ENCODE data around the gene AQP12A. TPM values are rescaled to one million over a fixed set of nuclear protein-coding genes. Genes with fewer than 3 reads are reported as not detected.

AQP12A gene
- total RNA-seq, 1 donor from 2014 or later, result not detected

DNA sequence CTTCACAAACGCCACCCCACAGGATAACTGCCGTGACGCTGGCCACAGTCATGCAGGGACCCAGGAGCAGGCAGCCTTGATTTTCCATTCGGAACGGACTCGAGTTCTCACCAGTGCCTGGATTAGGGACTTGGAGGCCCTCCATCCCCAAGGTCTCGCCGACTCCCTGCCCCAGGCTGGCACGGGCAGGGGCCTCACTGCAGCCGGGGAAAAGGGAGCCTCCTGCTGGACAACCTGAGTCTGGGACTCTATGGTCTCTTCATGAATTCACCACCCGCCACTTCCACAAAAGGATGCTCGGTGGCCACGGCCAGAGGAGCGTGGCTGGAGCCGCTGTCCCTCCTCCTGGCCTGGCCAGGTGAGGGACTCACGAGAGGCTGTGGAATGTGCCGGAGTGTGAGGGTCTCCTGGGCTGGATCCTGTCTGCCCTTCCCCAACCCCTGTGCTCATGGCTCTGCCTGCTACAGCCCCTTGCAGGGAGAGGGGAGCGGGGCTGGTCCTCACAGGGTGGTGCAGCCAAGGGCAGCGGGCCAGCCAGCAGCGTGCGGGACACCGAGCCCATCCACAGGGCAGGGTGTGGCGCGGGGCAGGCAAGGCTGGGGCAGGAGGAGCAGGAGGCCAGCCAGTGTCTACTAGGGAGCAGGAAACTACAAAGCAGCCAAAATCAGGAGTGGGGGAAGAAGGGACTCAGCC, 42.3 kb downstream of the AQP12A start:
- H3K27me3 Mint-ChIP-seq (ENCODE audit: unreplicated experiment), result peaks cover 4% of the 10 kb centered on the region
- H3K4me1 Mint-ChIP-seq (ENCODE audit: unreplicated experiment), result no peaks in the 10 kb centered on the region
- H3K27ac Mint-ChIP-seq (ENCODE audit: unreplicated experiment), result no peak overlapping the region
- H3K9me3 Mint-ChIP-seq (ENCODE audit: unreplicated experiment), result no peaks in the 10 kb centered on the region
- no peak for DNase-seq (ENCODE audit: extremely low spot score, unreplicated experiment)
- no peak overlapping the region for H3K4me3 Mint-ChIP-seq (ENCODE audit: unreplicated experiment)
- TF ChIP-seq, protein P1, sequence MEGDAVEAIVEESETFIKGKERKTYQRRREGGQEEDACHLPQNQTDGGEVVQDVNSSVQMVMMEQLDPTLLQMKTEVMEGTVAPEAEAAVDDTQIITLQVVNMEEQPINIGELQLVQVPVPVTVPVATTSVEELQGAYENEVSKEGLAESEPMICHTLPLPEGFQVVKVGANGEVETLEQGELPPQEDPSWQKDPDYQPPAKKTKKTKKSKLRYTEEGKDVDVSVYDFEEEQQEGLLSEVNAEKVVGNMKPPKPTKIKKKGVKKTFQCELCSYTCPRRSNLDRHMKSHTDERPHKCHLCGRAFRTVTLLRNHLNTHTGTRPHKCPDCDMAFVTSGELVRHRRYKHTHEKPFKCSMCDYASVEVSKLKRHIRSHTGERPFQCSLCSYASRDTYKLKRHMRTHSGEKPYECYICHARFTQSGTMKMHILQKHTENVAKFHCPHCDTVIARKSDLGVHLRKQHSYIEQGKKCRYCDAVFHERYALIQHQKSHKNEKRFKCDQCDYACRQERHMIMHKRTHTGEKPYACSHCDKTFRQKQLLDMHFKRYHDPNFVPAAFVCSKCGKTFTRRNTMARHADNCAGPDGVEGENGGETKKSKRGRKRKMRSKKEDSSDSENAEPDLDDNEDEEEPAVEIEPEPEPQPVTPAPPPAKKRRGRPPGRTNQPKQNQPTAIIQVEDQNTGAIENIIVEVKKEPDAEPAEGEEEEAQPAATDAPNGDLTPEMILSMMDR (IDR thresholded peaks at IDR 0.05), result no peak
- no peaks in the 10 kb centered on the region for H3K36me3 Mint-ChIP-seq (ENCODE audit: unreplicated experiment)

DNA sequence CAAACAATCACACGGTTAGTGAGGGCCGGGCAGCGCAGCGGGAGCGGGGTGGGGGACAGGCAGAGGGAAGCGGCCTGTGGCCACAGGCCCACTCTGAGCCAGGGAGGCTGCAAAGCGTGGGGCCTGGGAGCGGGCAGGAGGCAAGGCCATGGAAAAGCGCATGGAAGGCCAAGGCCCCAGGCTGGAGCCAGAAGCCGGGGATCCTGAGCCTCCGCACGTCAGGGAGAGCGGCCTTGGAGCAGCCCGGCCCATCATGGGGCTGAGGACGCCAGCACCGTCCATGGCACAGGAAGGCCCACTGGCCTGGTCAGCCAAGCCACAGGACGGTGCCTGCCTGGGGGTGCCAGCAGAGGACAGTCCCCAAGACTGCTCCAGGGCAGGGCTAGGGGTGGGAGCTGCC, 43.1 kb downstream of the AQP12A start:
- Mint-ChIP-seq H3K4me3 (ENCODE audit: unreplicated experiment) (no peak overlapping the region), H3K36me3 (ENCODE audit: unreplicated experiment) (no peaks in the 10 kb centered on the region)

DNA sequence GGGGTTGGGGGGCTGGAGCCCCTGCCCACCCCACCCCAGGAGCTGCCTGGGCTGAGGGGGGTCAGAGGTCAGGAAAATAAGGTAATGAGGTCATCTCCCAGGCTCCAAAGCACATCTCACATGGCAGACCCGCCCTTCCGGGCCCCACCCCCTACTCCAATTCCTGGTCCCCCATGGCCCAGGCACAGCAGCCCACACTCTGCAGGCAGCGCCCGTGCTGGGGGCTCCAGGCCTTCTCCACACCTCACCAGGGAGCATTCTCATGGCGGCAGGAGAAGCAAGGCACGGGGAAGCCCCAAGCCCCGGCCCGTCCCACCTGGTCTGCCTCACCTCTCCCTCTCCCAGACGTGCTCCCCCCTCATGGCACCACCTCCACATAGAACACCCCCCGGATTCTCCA, 43.8 kb downstream of the AQP12A start:
- H3K9me3 Mint-ChIP-seq (ENCODE audit: unreplicated experiment), result no peaks in the 10 kb centered on the region
- H3K27me3 Mint-ChIP-seq (ENCODE audit: unreplicated experiment), result no peaks in the 10 kb centered on the region
- H3K27ac Mint-ChIP-seq (ENCODE audit: unreplicated experiment), result no peak overlapping the region

More for the DNA sequence above, 43.1 kb downstream of the AQP12A start:
- no peaks in the 10 kb centered on the region for H3K27me3 Mint-ChIP-seq (ENCODE audit: unreplicated experiment)
- no peaks in the 10 kb centered on the region for H3K9me3 Mint-ChIP-seq (ENCODE audit: unreplicated experiment)
- H3K27ac Mint-ChIP-seq (ENCODE audit: unreplicated experiment), result no peak overlapping the region
- no peak for DNase-seq (ENCODE audit: extremely low spot score, unreplicated experiment)
- no peaks in the 10 kb centered on the region for H3K4me1 Mint-ChIP-seq (ENCODE audit: unreplicated experiment)
- TF ChIP-seq, protein P1 (IDR thresholded peaks at IDR 0.05), result no peak

DNA sequence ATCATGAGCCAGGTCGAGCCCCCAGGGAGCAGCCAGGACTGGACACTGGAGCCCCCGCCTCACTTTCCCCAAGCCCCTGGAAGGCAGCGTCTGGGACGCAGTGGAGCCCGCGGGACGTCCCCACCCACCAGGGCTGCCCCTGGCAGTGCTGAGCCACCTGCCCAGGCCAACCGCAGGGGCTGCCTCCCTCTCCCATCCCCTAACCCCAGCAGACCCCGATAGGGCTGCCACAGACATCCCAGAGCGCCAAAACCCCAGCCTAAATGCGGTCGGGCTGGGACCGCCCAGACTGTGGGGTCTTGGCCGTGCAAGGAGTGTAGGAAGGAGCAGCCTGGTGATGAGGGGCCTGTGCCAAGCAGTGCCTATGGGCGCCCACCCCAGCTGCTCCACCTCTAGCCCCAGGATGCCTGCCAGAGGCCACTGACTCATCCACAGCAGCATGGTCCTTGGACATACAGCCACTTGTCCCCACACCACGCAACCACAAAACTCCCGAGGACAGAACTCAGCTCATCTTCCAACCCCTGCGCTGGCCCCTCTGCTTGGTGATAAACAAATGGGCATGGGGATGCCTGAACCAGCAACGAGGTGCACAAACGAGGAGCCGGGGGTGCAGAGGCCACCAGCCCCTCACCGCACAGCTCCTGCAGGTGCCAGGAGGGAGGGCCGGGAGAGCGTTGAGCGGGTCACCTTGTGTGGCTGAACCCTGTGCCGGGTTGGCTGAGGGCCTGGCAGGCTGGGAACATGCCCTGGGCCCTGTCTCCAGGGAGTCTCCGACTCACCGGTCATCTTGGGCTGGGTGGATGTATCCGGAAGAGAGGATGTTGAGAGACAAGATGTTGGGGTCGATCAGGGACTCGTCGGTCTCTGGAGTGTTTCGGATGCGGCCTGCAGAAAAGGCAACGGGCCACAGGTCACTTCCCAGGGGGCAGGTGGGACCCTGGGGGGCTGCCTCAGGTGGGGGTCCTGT, 44.9 kb downstream of the AQP12A start:
- Mint-ChIP-seq H3K4me3 (ENCODE audit: unreplicated experiment) (no peak overlapping the region), H3K36me3 (ENCODE audit: unreplicated experiment) (no peaks in the 10 kb centered on the region), H3K27ac (ENCODE audit: unreplicated experiment) (no peak overlapping the region), H3K27me3 (ENCODE audit: unreplicated experiment) (no peaks in the 10 kb centered on the region), H3K4me1 (ENCODE audit: unreplicated experiment) (no peaks in the 10 kb centered on the region), H3K9me3 (ENCODE audit: unreplicated experiment) (no peaks in the 10 kb centered on the region)
- TF ChIP-seq, protein P1 (IDR thresholded peaks at IDR 0.05), result no peak
- DNase-seq (ENCODE audit: extremely low spot score, unreplicated experiment), result no peak

More for the DNA sequence above, 43.8 kb downstream of the AQP12A start:
- no peak overlapping the region for H3K4me3 Mint-ChIP-seq (ENCODE audit: unreplicated experiment)
- TF ChIP-seq, protein P1 (IDR thresholded peaks at IDR 0.05), result no peak
- H3K36me3 Mint-ChIP-seq (ENCODE audit: unreplicated experiment), result no peaks in the 10 kb centered on the region
- no peak for DNase-seq (ENCODE audit: extremely low spot score, unreplicated experiment)
- H3K4me1 Mint-ChIP-seq (ENCODE audit: unreplicated experiment), result no peaks in the 10 kb centered on the region

DNA sequence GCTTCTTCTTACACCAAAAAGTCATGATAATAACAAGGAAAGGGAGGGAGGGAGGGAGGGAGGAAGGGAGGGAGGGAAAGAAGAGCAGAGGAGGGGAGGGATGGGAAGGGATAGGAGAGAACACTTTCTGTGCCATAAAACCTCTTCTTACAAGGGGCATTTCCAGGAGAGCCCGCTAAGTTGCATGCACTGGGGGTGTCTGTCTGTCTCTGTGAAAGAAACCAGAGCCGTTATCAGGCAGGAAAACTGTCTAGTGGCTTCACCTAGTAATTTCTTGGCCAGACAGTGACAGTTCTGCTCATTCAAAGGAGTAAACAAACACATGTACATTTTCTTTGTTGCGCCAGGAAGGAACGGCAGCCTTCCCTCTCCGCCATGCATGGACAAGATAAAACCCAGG, 45.8 kb downstream of the AQP12A start:
- no peaks in the 10 kb centered on the region for H3K4me1 Mint-ChIP-seq (ENCODE audit: unreplicated experiment)
- H3K27ac Mint-ChIP-seq (ENCODE audit: unreplicated experiment), result no peak overlapping the region
- H3K4me3 Mint-ChIP-seq (ENCODE audit: unreplicated experiment), result no peak overlapping the region
- TF ChIP-seq, protein P1 (IDR thresholded peaks at IDR 0.05), result no peak
- H3K27me3 Mint-ChIP-seq (ENCODE audit: unreplicated experiment), result peaks cover 2% of the 10 kb centered on the region
- no peak for DNase-seq (ENCODE audit: extremely low spot score, unreplicated experiment)
- no peaks in the 10 kb centered on the region for H3K9me3 Mint-ChIP-seq (ENCODE audit: unreplicated experiment)
- H3K36me3 Mint-ChIP-seq (ENCODE audit: unreplicated experiment), result no peaks in the 10 kb centered on the region
